Stimulated activated naive CD8-positive, alpha-beta T cell treated with anti-CD3 and anti-CD28 coated beads, Interleukin-15, amount 100 ng/mL, for 72 hours (primary cell): Measurements from ENCODE around the gene ANKS3.

ENCODE experiments used
- ATAC-seq: fragments of 150-1000 bp; cut with Tn5 transposase; 2 replicates; pipeline ENCODE4 v1.10.0; 2021; ENCODE audit warnings: mild to moderate bottlenecking, moderate library complexity
- DNase-seq, 2 donors: peaks; one replicate each; pipeline ENCODE4 v3.0.0; 2021 to 2022
- H3K27ac Mint-ChIP-seq, 2 donors: one replicate each; pipeline ENCODE4 v1.8.0; 2022; ENCODE audit warnings: mild to moderate bottlenecking in 2 of 2, mixed read lengths in 2 of 2, moderate library complexity in 2 of 2
- H3K27me3 Mint-ChIP-seq: one replicate; pipeline ENCODE4 v1.8.0; 2022; ENCODE audit warnings: mixed read lengths
- H3K4me1 Mint-ChIP-seq: one replicate; pipeline ENCODE4 v1.8.0; 2022; ENCODE audit warnings: mild to moderate bottlenecking, mixed read lengths
- H3K4me3 Mint-ChIP-seq, 2 donors: one replicate each; pipeline ENCODE4 v1.8.0; 2022; ENCODE audit warnings: mild to moderate bottlenecking in 2 of 2, mixed read lengths in 2 of 2, moderate library complexity in 1 of 2
- H3K9me3 Mint-ChIP-seq, 2 donors: one replicate each; pipeline ENCODE4 v1.8.0; 2022; ENCODE audit warnings: mixed read lengths in 2 of 2

ANKS3 gene

GRCh38 chr16:4696905-4697847, 36.9 kb downstream of the ANKS3 start:
- no peak for ATAC-seq
- Mint-ChIP-seq H3K27me3 (no peaks in the 10 kb centered on the region), H3K4me3 (no peak overlapping the region), H3K9me3 (no peaks in the 10 kb centered on the region), H3K4me1 (peaks cover 59% of the 10 kb centered on the region), H3K27ac (peak overlapping the region in 1 of 2 donors; percentile 74)
- DNase-seq, result no peak

GRCh38 chr16:4696172-4696904, 37.7 kb downstream of the ANKS3 start:
- Mint-ChIP-seq H3K9me3 (no peaks in the 10 kb centered on the region), H3K27me3 (no peaks in the 10 kb centered on the region), H3K4me3 (no peak overlapping the region), H3K4me1 (peaks cover 61% of the 10 kb centered on the region), H3K27ac (peak overlapping the region; percentile 74 to 93)
- ATAC-seq (no peak), DNase-seq (no peak)

- DNase-seq, result no peak
- Mint-ChIP-seq H3K4me3 (peak overlapping the region in 1 of 2 donors; percentile 91), H3K9me3 (no peaks in the 10 kb centered on the region), H3K4me1 (peaks cover 62% of the 10 kb centered on the region), H3K27ac (peak overlapping the region in 1 of 2 donors; percentile 95), H3K27me3 (no peaks in the 10 kb centered on the region)
- no peak for ATAC-seq
These were observed 38.4 kb downstream of the ANKS3 start for GRCh38 chr16:4695473-4696171.

GRCh38 chr16:4694642-4695451, 39.2 kb downstream of the ANKS3 start:
- Mint-ChIP-seq H3K4me3 (peak overlapping the region; percentile 69 to 91), H3K27ac (peak overlapping the region; percentile 69 to 95), H3K9me3 (no peaks in the 10 kb centered on the region), H3K4me1 (peaks cover 54% of the 10 kb centered on the region), H3K27me3 (no peaks in the 10 kb centered on the region)
- ATAC-seq, result no peak
- no peak for DNase-seq

- no peaks in the 10 kb centered on the region for H3K9me3 Mint-ChIP-seq
- H3K4me1 Mint-ChIP-seq, result peaks cover 47% of the 10 kb centered on the region
- no peaks in the 10 kb centered on the region for H3K27me3 Mint-ChIP-seq
- peak overlapping the region; percentile 69 to 91 for H3K4me3 Mint-ChIP-seq
- peak overlapping the region; percentile 27 to 69 for H3K27ac Mint-ChIP-seq
- ATAC-seq (peak; percentile 17), DNase-seq (peak in 1 of 2 donors; percentile 42)
These were observed 40.0 kb downstream of the ANKS3 start for GRCh38 chr16:4693956-4694641.

- ATAC-seq (peak; percentile 94), DNase-seq (peak; percentile 97 to 99)
- no peaks in the 10 kb centered on the region for H3K9me3 Mint-ChIP-seq
- peaks cover 45% of the 10 kb centered on the region for H3K4me1 Mint-ChIP-seq
- peak within 1 kb of the TSS; percentile 78 to 95 for H3K27ac Mint-ChIP-seq
- no peaks in the 10 kb centered on the region for H3K27me3 Mint-ChIP-seq
- H3K4me3 Mint-ChIP-seq, result peak within 1 kb of the TSS; percentile 85 to 91
These were observed 40.6 kb downstream of the ANKS3 start, which contains the start of gene NUDT16L1 for GRCh38 chr16:4693296-4693955. NUDT16L1 (plus strand) TSS chr16:4693562; CDS start chr16:4693727, 165 bp downstream.

- peak overlapping the region; percentile 85 to 91 for H3K4me3 Mint-ChIP-seq
- DNase-seq (peak in 1 of 2 donors; percentile 41), ATAC-seq (peak; percentile 23)
- H3K27ac Mint-ChIP-seq, result peak overlapping the region; percentile 74 to 95
- H3K27me3 Mint-ChIP-seq, result no peaks in the 10 kb centered on the region
- H3K9me3 Mint-ChIP-seq, result no peaks in the 10 kb centered on the region
- H3K4me1 Mint-ChIP-seq, result peaks cover 45% of the 10 kb centered on the region
These were observed 41.4 kb downstream of the ANKS3 start for GRCh38 chr16:4692460-4693295.

GRCh38 chr16:4691666-4692412, 42.2 kb downstream of the ANKS3 start:
- no peaks in the 10 kb centered on the region for H3K9me3 Mint-ChIP-seq
- H3K4me1 Mint-ChIP-seq, result peaks cover 43% of the 10 kb centered on the region
- ATAC-seq, result no peak
- H3K27ac Mint-ChIP-seq, result peak overlapping the region in 1 of 2 donors; percentile 48
- H3K4me3 Mint-ChIP-seq, result peak overlapping the region; percentile 21 to 47
- H3K27me3 Mint-ChIP-seq, result no peaks in the 10 kb centered on the region
- DNase-seq, result no peak

GRCh38 chr16:4690946-4691665, 43.0 kb downstream of the ANKS3 start:
- Mint-ChIP-seq H3K4me3 (peak overlapping the region in 1 of 2 donors; percentile 21), H3K27me3 (no peaks in the 10 kb centered on the region), H3K27ac (peak overlapping the region in 1 of 2 donors; percentile 50), H3K4me1 (peaks cover 36% of the 10 kb centered on the region), H3K9me3 (no peaks in the 10 kb centered on the region)
- DNase-seq (no peak), ATAC-seq (no peak)

GRCh38 chr16:4689864-4690704, 44.0 kb downstream of the ANKS3 start:
- Mint-ChIP-seq H3K27me3 (no peaks in the 10 kb centered on the region), H3K27ac (peak overlapping the region in 1 of 2 donors; percentile 34), H3K9me3 (no peaks in the 10 kb centered on the region), H3K4me3 (no peak overlapping the region), H3K4me1 (peaks cover 26% of the 10 kb centered on the region)
- DNase-seq, result no peak
- no peak for ATAC-seq

GRCh38 chr16:4689091-4689671, 44.9 kb downstream of the ANKS3 start:
- H3K4me1 Mint-ChIP-seq, result peaks cover 18% of the 10 kb centered on the region
- no peak for ATAC-seq

More at GRCh38 chr16:4689091-4689671, 44.9 kb downstream of the ANKS3 start:
- DNase-seq, result no peak
- H3K4me3 Mint-ChIP-seq, result no peak overlapping the region
- H3K27ac Mint-ChIP-seq, result no peak overlapping the region
- H3K27me3 Mint-ChIP-seq, result no peaks in the 10 kb centered on the region
- H3K9me3 Mint-ChIP-seq, result no peaks in the 10 kb centered on the region
